NCI-H82 (cell line): ENCODE results near the gene SNX1.
"Not testable (repeated sequence)": the region's sequence is repeated elsewhere in the genome, so short reads cannot be mapped to it uniquely, and the experiment has no call there.

ENCODE experiments used
- DNase-seq: peaks from one replicate; lab custom pipeline; 2025; lab: John Stamatoyannopoulos, UW

Gene SNX1, protein sequence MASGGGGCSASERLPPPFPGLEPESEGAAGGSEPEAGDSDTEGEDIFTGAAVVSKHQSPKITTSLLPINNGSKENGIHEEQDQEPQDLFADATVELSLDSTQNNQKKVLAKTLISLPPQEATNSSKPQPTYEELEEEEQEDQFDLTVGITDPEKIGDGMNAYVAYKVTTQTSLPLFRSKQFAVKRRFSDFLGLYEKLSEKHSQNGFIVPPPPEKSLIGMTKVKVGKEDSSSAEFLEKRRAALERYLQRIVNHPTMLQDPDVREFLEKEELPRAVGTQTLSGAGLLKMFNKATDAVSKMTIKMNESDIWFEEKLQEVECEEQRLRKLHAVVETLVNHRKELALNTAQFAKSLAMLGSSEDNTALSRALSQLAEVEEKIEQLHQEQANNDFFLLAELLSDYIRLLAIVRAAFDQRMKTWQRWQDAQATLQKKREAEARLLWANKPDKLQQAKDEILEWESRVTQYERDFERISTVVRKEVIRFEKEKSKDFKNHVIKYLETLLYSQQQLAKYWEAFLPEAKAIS

GRCh38 chr15:64095795-64096667 lies at the start of gene SNX1:
Gene SNX1 (plus strand): TSS chr15:64095982. CDS start chr15:64096014, 32 bp downstream.
- DNase-seq: peak; percentile 96

DNA sequence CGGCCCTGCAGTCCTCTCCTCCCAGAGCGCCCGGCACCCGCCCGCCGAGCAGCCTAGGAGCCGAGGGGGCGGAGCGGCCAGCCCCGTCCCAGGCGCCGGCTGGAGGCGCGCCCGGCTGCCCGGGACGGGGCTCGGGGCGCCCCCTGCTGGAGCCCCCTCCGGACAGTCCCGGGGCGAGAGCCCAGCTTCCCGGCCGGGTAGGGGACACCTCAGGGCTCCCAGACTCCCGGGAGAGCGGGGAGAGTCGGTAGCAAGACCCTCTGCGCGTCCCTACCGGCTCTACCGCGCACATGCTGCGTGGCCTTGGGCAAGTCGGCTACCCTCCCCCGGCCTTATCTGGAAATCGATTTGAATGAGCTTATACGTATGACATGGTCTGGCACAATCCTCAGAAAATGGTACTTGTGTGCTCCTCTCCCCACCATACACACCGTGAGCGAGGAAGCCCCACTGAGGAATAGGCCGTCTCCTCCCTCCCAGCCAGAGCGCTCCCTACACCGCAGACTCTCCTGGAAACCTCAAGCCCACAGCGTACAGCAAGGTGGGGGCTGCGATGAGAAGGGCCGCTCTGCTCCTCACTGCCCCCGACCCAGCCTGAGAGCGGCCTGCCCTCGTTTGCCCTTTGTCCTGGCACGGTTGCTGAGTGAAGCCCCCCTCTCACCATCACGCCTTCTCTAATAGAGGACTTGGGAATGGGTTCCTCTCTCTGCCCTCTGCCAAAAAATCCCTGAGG lies 49.2 kb upstream of the SNX1 start, which contains the start of gene DAPK2:
Gene DAPK2 (minus strand): TSS at position 65 of the 733 bp plus-strand sequence. CDS start 6,224 bp downstream, outside the sequence.
- DNase-seq: peak; percentile 85

GRCh38 chr15:64048781-64049460 lies 46.9 kb upstream of the SNX1 start:
- DNase-seq: no peak

DNA sequence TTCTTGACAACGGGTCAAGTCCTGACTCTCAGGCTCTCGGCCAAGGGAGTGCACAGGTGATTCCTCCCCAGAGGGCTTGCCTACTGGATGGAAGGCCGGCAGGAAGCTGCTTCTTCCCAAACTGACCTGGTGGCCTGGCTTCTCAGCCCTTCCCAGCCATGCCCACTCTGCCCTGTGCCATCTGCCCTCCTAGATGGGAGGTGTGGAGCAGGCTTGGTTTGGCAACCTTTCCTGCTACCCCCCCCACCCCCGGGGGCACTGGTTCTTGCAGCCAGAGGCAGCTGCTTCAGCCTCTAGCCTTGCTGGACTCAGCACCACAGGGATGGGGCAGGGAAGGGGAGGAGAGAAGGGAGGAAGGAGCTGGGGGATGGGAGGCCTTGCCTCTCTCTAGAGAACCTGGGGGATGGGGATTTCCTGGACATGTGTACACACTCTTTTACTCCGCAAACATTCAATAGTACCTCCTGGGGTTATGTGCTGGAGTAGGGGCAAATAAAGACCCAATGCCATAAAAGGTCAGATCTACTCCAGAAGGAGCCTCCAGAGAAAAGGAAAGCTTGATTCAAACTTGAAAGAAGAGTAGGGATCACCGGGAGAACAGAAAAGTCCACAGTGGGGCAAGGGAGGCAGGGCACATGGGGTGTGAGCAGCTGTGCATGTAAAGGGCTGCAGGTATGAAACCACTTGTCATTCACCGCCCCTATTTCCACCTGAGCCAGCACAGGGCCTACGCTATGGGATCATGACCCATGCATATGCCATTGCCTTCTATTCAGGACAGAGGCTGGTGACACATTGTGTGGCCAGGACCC lies 45.3 kb upstream of the SNX1 start:
- DNase-seq: peak; percentile 20

GRCh38 chr15:64051093-64051402 lies 44.7 kb upstream of the SNX1 start:
- no peak for DNase-seq

DNA sequence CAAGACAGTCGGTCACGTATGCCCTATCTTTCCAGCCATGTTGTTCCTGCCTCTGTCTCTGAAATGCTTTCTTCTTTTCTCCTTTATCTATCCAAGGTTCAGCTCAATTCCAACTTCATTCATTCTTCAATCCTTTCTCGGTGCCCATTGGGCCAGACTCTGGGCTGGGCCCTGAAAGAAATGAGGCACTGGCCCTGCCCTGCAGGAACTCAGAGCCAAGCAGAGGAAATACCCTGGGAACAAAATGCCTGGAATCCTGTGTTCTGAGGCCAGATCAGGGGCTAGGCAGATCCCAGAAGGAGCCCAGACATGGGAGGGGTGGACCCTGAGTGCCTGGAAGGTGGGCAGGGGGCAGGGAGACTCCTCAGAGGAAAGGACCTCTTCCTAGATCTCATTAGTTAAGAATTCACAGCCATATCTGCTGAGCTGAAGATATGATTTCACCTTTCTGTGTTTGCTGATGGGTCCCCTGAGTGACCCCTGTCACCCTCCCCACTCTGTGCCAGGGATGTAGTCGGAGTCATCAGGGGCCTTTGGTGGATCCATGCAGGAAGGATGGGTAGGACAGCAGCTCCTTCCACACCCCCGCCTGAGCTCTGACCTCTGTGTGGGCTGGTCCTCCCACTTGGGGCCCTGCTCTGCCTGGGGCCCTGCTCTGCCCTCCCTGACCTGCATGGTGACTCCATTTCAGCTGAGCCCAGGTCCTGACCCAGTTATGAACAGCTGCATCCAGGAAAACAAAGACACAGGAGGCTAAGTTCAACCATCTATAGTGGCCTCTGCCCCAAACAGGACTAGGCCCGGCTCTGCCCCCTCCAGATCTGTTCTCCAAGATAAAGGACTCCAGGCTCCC lies 44.1 kb upstream of the SNX1 start:
- DNase-seq: no peak

- no peak for DNase-seq
These were observed 42.8 kb upstream of the SNX1 start for GRCh38 chr15:64052925-64053491.

DNA sequence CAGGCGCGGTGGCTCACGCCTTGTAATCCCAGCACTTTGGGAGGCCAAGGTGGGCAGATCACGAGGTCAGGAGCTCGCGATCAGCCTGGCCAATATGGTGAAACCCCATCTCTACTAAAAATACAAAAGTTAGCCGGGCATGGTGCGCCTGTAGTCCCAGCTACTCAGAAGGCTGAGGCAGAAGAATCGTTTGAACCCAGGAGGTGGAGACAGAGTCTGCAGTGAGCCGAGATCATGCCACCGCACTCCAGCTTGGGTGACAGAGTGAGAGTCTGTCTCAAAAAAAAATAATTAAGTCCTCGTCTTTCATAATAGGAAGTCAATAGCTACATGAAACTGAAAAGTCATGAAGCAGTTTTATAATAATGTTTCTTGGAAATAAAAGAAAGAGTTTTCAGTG lies 42.1 kb upstream of the SNX1 start:
- not testable (repeated sequence) for DNase-seq

- DNase-seq: no peak
These were observed 37.5 kb upstream of the SNX1 start for GRCh38 chr15:64058279-64058678.

DNA sequence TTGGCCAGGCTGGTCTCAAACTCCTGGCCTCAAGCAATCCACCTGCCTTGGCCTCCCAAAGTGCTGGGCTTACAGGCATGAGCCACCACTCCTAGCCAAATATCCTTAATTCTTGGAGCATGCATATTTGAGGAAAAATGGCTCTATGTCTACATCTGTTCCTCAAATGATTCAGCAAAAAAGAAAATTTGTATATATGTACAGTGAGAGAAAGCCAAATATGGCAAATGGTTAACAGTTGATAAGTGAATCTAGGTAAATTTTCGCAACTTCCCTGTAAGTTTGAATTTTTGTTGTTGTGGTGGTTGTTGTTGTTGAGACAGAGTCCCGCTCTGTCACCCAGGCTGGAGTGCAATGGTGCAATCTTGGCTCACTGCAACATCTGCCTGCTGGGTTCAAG lies 36.7 kb upstream of the SNX1 start:
- DNase-seq: not testable (repeated sequence)

DNA sequence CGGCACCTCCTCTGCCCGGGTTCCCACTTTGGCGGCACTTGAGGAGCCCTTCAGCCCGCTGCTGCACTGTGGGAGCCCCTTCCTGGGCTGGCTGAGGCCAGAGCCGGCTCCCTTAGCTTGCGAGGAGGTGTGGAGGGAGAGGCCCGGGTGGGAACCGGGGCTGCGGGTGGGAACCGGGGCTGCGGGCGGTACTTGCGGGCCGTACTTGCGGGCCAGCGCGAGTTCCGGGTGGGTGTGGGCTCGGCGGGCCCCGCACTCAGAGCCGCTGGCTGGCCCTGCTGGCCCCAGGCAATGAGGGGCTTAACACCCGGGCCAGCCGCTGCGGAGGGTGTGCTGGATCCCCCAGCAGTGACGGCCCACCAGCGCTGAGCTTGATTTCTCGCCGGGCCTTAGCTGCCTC lies 35.1 kb upstream of the SNX1 start:
- no peak for DNase-seq

GRCh38 chr15:64066451-64066850 lies 29.3 kb upstream of the SNX1 start:
- no peak for DNase-seq

- peak; percentile 84 for DNase-seq
These were observed 28.2 kb upstream of the SNX1 start for GRCh38 chr15:64067564-64068030.

- no peak for DNase-seq
These were observed 27.6 kb upstream of the SNX1 start for GRCh38 chr15:64068133-64068532.

GRCh38 chr15:64070106-64070505 lies 25.7 kb upstream of the SNX1 start:
- no peak for DNase-seq

GRCh38 chr15:64070965-64071851 lies 24.6 kb upstream of the SNX1 start:
- DNase-seq: no peak

DNA sequence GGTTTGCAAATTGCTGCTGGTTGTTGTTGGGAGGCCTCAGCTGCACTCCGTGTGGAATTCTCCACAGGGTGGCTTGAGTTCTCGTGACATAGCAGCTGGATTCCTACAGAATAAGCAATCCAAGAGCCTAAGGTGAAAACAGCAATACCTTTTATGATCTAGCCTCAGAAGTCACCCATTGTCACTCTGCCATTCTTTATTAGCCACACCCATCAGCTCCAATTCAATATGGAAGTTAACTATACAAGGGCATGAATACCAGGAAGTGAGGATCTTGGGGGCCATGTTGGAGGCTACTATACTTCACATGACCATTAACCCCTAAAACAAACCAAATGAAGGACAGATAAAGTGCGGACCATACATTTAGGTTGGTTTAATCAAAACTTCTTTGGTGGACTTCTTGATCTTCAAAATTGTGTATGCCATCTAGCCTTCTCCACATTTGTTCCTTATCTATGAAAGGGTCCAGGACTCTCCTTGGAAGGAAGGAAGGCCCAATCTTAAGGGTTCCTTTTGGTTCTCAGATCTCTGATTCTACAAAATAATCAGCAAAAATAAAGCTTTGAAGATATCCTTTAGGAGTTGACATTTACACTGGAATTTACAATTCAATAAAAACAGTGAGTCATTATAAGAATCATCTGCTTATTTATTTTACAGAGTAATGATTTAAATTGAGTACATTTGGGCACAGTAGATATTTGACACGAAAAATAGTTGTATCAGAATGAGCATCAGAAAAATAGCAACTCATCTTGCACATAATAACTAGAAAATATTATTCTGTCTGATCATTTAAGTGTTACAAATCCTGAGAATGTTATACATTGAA lies 23.6 kb upstream of the SNX1 start:
- no peak for DNase-seq
